GM23248 (cell line): Measurements from ENCODE around the gene CHST6. TPM values are rescaled to one million over a fixed set of nuclear protein-coding genes. Genes with fewer than 3 reads are reported as not detected.

Experiments used
- DNase-seq: peaks from one replicate; pipeline ENCODE4 v3.0.0-alpha.2; 2015
- H2AFZ ChIP-seq: fragments of 200-600 bp; sonication (generic); 2 replicates; pipeline ENCODE4 v1.6.1; 2016; ENCODE audit warnings: antibody characterized with exemption
- H3F3A ChIP-seq: fragments of 200-600 bp; sonication (generic); 2 replicates; pipeline ENCODE4 v1.6.1; 2016; ENCODE audit warnings: mild to moderate bottlenecking, antibody characterized with exemption, mixed run types; ENCODE audit not compliant: insufficient read depth
- H3K27ac ChIP-seq: fragments of 200-600 bp; sonication (generic); 2 replicates; pipeline ENCODE4 v1.5.1; 2016; ENCODE audit warnings: mild to moderate bottlenecking
- H3K27me3 ChIP-seq: fragments of 200-600 bp; sonication (generic); replicated peaks from 2 replicates; pipeline ENCODE4 v1.6.1; 2016; ENCODE audit warnings: mild to moderate bottlenecking; ENCODE audit not compliant: insufficient read depth
- H3K36me3 ChIP-seq: fragments of 200-600 bp; sonication (generic); 2 replicates; pipeline ENCODE4 v1.6.1; 2016; ENCODE audit warnings: low read depth, mild to moderate bottlenecking
- H3K4me1 ChIP-seq: fragments of 200-600 bp; sonication (generic); 2 replicates; pipeline ENCODE4 v1.6.1; 2016; ENCODE audit warnings: mild to moderate bottlenecking; ENCODE audit not compliant: insufficient read depth
- H3K4me2 ChIP-seq: fragments of 200-600 bp; sonication (generic); one replicate; pipeline ENCODE4 v1.6.1; 2016; ENCODE audit warnings: mild to moderate bottlenecking; ENCODE audit not compliant: unreplicated experiment
- H3K4me3 ChIP-seq: fragments of 200-600 bp; sonication (generic); 2 replicates; pipeline ENCODE4 v1.5.1; 2016; ENCODE audit warnings: mild to moderate bottlenecking
- H3K79me2 ChIP-seq: fragments of 200-600 bp; sonication (generic); 2 replicates; pipeline ENCODE4 v1.6.1; 2016; ENCODE audit warnings: mild to moderate bottlenecking; ENCODE audit not compliant: insufficient read depth
- H3K9ac ChIP-seq: fragments of 200-600 bp; sonication (generic); 2 replicates; pipeline ENCODE4 v1.6.1; 2016; ENCODE audit warnings: mild to moderate bottlenecking
- H3K9me2 ChIP-seq: fragments of 200-600 bp; sonication (generic); 2 replicates; pipeline ENCODE4 v1.6.1; 2016; ENCODE audit warnings: mixed run types, mild to moderate bottlenecking, moderate library complexity; ENCODE audit not compliant: insufficient read depth
- H3K9me3 ChIP-seq: fragments of 200-600 bp; sonication (generic); one replicate; pipeline ENCODE4 v1.6.1; 2017; ENCODE audit warnings: low read depth
- H4K20me1 ChIP-seq: fragments of 200-600 bp; sonication (generic); 2 replicates; pipeline ENCODE4 v1.6.0; 2016; ENCODE audit not compliant: insufficient read depth
- EZH2 ChIP-seq: fragments of 200-600 bp; sonication (generic); IDR thresholded peaks from 2 replicates; pipeline ENCODE4 v1.6.1; 2018; ENCODE audit warnings: antibody characterized with exemption, mild to moderate bottlenecking; ENCODE audit not compliant: insufficient read depth, poor library complexity, severe bottlenecking
- EZH2phosphoT487 ChIP-seq: fragments of 200-600 bp; sonication (generic); IDR thresholded peaks from 2 replicates; pipeline ENCODE4 v1.6.1; 2018; ENCODE audit warnings: antibody characterized with exemption, moderate library complexity, mild to moderate bottlenecking, low read depth; ENCODE audit not compliant: insufficient read depth
- WGBS, 2 experiments: methylation state at CpG; one replicate each; pipeline ENCODE4 v1.1.6; 2015 to 2017; ENCODE audit warnings: low lambda C conversion rate in 2 of 2, low coverage in 1 of 2; ENCODE audit errors: missing lambda C conversion rate in 2 of 2; 5-methylcytosine and 5-hydroxymethylcytosine counted together
- in situ Hi-C: fragments of 300-500 bp; cut with MboI; formaldehyde crosslinking; loops from 2 replicates; pipeline ENCODE4 v1.15.0; 2020
- polyA plus RNA-seq: library from polyadenylated mRNA; unstranded; fragments of >200 nt; fragmentation: Nextera tagmentation; extraction: Ambion mirVana; gene quantifications from 2 replicates; pipeline ENCODE4 v1.2.1, GENCODE V29; 2016
- total RNA-seq: library from RNA; depleted of rRNA; stranded (reverse); fragments of >200 nt; shearing (Covaris generic); gene quantifications from 2 replicates; pipeline ENCODE4 v1.2.3, GENCODE V29; 2014

Gene CHST6
- total and polyA plus RNA-seq, 2 experiments from 2014 or later: 0.10 to 0.65 TPM

DNA sequence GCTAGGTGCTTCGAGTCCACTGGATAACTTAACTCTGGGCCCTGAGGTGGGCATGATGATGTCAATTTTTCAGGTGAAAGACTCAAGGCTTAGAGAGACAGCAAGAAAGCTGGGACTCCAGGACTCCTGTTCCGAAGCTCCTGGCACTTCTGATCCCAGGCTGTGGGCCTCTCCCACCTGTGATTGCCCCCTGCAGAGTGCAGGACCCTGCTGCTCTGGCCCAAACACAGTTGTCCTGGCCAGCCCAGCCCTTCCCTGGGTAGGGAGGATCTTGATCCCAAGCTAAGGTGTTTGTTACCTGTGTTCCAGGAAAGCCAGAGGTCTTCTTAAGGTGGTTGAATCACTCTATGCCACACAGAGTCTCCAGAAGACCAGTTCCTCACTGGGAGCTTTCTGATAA lies 37.5 kb upstream of the CHST6 start:
- H4K20me1 ChIP-seq: no peaks in the 10 kb centered on the region
- H3K4me2 ChIP-seq: no peak overlapping the region
- no peaks in the 10 kb centered on the region for H3K9me2 ChIP-seq
- no peaks in the 10 kb centered on the region for H3K4me1 ChIP-seq
- H3K79me2 ChIP-seq: no peaks in the 10 kb centered on the region
- no peaks in the 10 kb centered on the region for H3K27me3 ChIP-seq
- WGBS, 2 experiments: 50 to 51% methylated on average over 2 of the region's 2 CpGs
- no peak for TF ChIP-seq EZH2phosphoT487
- no peak for TF ChIP-seq EZH2
- H3K9me3 ChIP-seq: no peaks in the 10 kb centered on the region
- in situ Hi-C loops: no loop called here
- no peaks in the 10 kb centered on the region for H3K36me3 ChIP-seq
- DNase-seq: no peak
- no peak overlapping the region for H3K4me3 ChIP-seq
- no peak overlapping the region for H2AFZ ChIP-seq
- no peaks in the 10 kb centered on the region for H3F3A ChIP-seq
- H3K27ac ChIP-seq: no peak overlapping the region
- no peak overlapping the region for H3K9ac ChIP-seq

GRCh38 chr16:75532142-75532765 lies 37.0 kb upstream of the CHST6 start:
- Histone ChIP-seq H4K20me1 (no peaks in the 10 kb centered on the region), H3K4me3 (no peak overlapping the region), H3K79me2 (no peaks in the 10 kb centered on the region), H3K27me3 (no peaks in the 10 kb centered on the region), H3K4me1 (no peaks in the 10 kb centered on the region), H3K9ac (no peak overlapping the region), H3K9me2 (no peaks in the 10 kb centered on the region), H2AFZ (no peak overlapping the region), H3K36me3 (no peaks in the 10 kb centered on the region), H3K4me2 (no peak overlapping the region), H3K27ac (no peak overlapping the region), H3K9me3 (no peaks in the 10 kb centered on the region), H3F3A (no peaks in the 10 kb centered on the region)
- in situ Hi-C loops: no loop called here
- no peak for TF ChIP-seq EZH2phosphoT487
- DNase-seq: no peak
- 65 to 76% methylated on average over 8 of the region's 8 CpGs for WGBS, 2 experiments

- Histone ChIP-seq H3K79me2 (no peaks in the 10 kb centered on the region), H3K9me3 (no peaks in the 10 kb centered on the region), H3K27ac (no peak overlapping the region), H3K4me1 (no peaks in the 10 kb centered on the region), H4K20me1 (no peaks in the 10 kb centered on the region), H3K9me2 (no peaks in the 10 kb centered on the region), H3F3A (no peaks in the 10 kb centered on the region), H3K4me3 (no peak overlapping the region), H3K36me3 (no peaks in the 10 kb centered on the region), H2AFZ (no peak overlapping the region), H3K9ac (no peak overlapping the region), H3K27me3 (no peaks in the 10 kb centered on the region), H3K4me2 (no peak overlapping the region)
- no peak for TF ChIP-seq EZH2phosphoT487
- no peak for TF ChIP-seq EZH2
- in situ Hi-C loops: no loop called here
- WGBS, 2 experiments: 89 to 90% methylated on average over 29 of the region's 29 CpGs
- no peak for DNase-seq
These were observed 34.7 kb upstream of the CHST6 start for GRCh38 chr16:75529959-75530358.

- no peak overlapping the region for H3K4me3 ChIP-seq
- no peaks in the 10 kb centered on the region for H3K9me3 ChIP-seq
- H3K9ac ChIP-seq: no peak overlapping the region
- no peaks in the 10 kb centered on the region for H3K27me3 ChIP-seq
- no peak overlapping the region for H2AFZ ChIP-seq
- no peaks in the 10 kb centered on the region for H3K36me3 ChIP-seq
- H3K9me2 ChIP-seq: no peaks in the 10 kb centered on the region
- H3K4me1 ChIP-seq: no peaks in the 10 kb centered on the region
- 94 to 95% methylated on average over 66 to 81 of the region's 81 CpGs for WGBS, 2 experiments
- in situ Hi-C loops: no loop called here
- no peak for DNase-seq
- H3F3A ChIP-seq: no peaks in the 10 kb centered on the region
- no peak overlapping the region for H3K4me2 ChIP-seq
- H3K27ac ChIP-seq: no peak overlapping the region
- TF ChIP-seq EZH2 (no peak), EZH2phosphoT487 (no peak)
- H4K20me1 ChIP-seq: no peaks in the 10 kb centered on the region
- H3K79me2 ChIP-seq: no peaks in the 10 kb centered on the region
These were observed 34.0 kb upstream of the CHST6 start for GRCh38 chr16:75529056-75529905.
